HG03520 (cell line): ENCODE data around the gene AVPI1.
"Not testable (repeated sequence)": the region's sequence is repeated elsewhere in the genome, so short reads cannot be mapped to it uniquely, and the experiment has no call there.

Source experiments
- ATAC-seq: cut with Tn5 transposase; IDR thresholded peaks from one replicate; pipeline ENCODE4 v1.9.1; 2021; ENCODE audit warnings: mild to moderate bottlenecking, moderate library complexity; ENCODE audit not compliant: unreplicated experiment

Gene AVPI1

GRCh38 chr10:97684368-97684713, 2.7 kb downstream of the AVPI1 start:
- not testable (repeated sequence) for ATAC-seq

- ATAC-seq = no peak
Observed at GRCh38 chr10:97683556-97684367, 3.3 kb downstream of the AVPI1 start.

- no peak for ATAC-seq
Observed at GRCh38 chr10:97682042-97682441, 5.0 kb downstream of the AVPI1 start.

GRCh38 chr10:97679594-97679993, 7.4 kb downstream of the AVPI1 start:
- ATAC-seq = no peak

- ATAC-seq = peak; percentile 63
Observed at GRCh38 chr10:97676770-97677581, 10.1 kb downstream of the AVPI1 start.

GRCh38 chr10:97675222-97675621, 11.8 kb downstream of the AVPI1 start:
- ATAC-seq = no peak

GRCh38 chr10:97673736-97674525, 13.1 kb downstream of the AVPI1 start:
- ATAC-seq = no peak

GRCh38 chr10:97669571-97669970, 17.5 kb downstream of the AVPI1 start:
- ATAC-seq = no peak

GRCh38 chr10:97667463-97667862, 19.6 kb downstream of the AVPI1 start:
- ATAC-seq = no peak

GRCh38 chr10:97666992-97667391, 20.0 kb downstream of the AVPI1 start:
- ATAC-seq = no peak

- ATAC-seq = no peak
Observed at GRCh38 chr10:97664282-97664850, 22.7 kb downstream of the AVPI1 start.

- no peak for ATAC-seq
Observed at GRCh38 chr10:97659589-97659988, 27.5 kb downstream of the AVPI1 start.

GRCh38 chr10:97656777-97657176, 30.3 kb downstream of the AVPI1 start:
- no peak for ATAC-seq

- ATAC-seq = no peak
Observed at GRCh38 chr10:97651773-97652172, 35.3 kb downstream of the AVPI1 start.

- no peak for ATAC-seq
Observed at GRCh38 chr10:97650726-97651125, 36.3 kb downstream of the AVPI1 start.

GRCh38 chr10:97649405-97649750, 37.7 kb downstream of the AVPI1 start:
- ATAC-seq = not testable (repeated sequence)

GRCh38 chr10:97648562-97649404, 38.3 kb downstream of the AVPI1 start:
- ATAC-seq = peak; percentile 90

- no peak for ATAC-seq
Observed at GRCh38 chr10:97647556-97647955, 39.5 kb downstream of the AVPI1 start.

GRCh38 chr10:97644936-97645335, 42.1 kb downstream of the AVPI1 start:
- ATAC-seq = no peak

GRCh38 chr10:97643441-97643985, 43.5 kb downstream of the AVPI1 start:
- ATAC-seq = no peak
